Measurements from ENCODE around the gene VPS9D1. TPM values are rescaled to one million over a fixed set of nuclear protein-coding genes. Genes with fewer than 3 reads are reported as not detected.

Gene VPS9D1
- polyA plus RNA-seq, 1 donor: 13.4 TPM

DNA sequence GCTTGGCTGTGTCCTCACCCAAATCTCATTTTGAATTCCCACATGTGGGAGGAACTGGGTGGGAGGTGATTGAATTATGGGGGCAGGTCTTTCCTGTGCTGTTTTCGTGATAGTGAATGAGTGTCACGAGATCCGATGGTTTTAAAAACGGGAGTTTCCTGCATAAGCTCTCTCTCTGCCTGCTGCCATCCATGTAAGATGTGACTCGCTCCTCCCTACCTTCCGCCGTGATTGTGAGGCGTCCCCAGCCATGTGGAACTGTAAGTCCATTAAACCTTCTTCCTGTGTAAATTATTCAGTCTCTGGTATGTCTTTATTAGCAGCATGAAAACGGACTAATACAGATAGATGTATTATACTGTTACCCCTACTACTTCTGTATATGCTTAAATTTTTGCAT, 59.5 kb downstream of the VPS9D1 start:
- H3K27me3 ChIP-seq (ENCODE audit: control insufficient read depth, insufficient read depth, low read length): no peaks in the 10 kb centered on the region
- no peak overlapping the region for H3K4me3 ChIP-seq (ENCODE audit: low read length)
- DNase-seq: no peak
- peaks cover 37% of the 10 kb centered on the region for H3K36me3 ChIP-seq (ENCODE audit: control insufficient read depth, insufficient read depth, low read length)
- no CpG with 5 or more reads among the region's 9 CpGs for WGBS (ENCODE audit: insufficient coverage, low lambda C conversion rate)
- peaks cover 6% of the 10 kb centered on the region for H3K9me3 ChIP-seq (ENCODE audit: control insufficient read depth, low read depth, low read length)
- H3K4me1 ChIP-seq (ENCODE audit: control insufficient read depth, insufficient read depth, low read length): peaks cover 17% of the 10 kb centered on the region
- H3K27ac ChIP-seq (ENCODE audit: low read length): no peak overlapping the region

DNA sequence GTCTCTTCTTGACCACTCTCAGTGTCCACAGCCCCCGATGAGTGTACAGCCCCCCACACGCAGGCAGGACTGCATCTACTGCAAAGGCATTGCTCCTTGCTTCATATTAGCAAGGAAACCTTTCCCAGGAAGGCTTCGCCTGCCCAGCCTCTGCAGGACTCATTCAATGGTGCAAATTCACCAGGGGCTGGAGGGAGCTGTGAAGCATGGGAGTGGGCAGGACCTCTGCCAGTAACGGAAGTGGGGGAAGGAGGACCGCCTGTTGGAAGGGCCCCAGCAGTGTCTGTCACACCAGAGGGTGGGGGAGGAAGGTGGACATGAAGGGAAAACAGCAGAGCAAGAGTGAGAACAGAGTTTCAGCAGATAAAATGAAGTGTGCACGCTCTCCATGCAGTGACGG, 60.6 kb downstream of the VPS9D1 start:
- DNase-seq: no peak
- H3K4me3 ChIP-seq (ENCODE audit: low read length): no peak overlapping the region
- H3K9me3 ChIP-seq (ENCODE audit: control insufficient read depth, low read depth, low read length): peaks cover 2% of the 10 kb centered on the region
- WGBS (ENCODE audit: insufficient coverage, low lambda C conversion rate): no CpG with 5 or more reads among the region's 7 CpGs
- H3K27ac ChIP-seq (ENCODE audit: low read length): no peak overlapping the region
- peaks cover 17% of the 10 kb centered on the region for H3K4me1 ChIP-seq (ENCODE audit: control insufficient read depth, insufficient read depth, low read length)
- H3K27me3 ChIP-seq (ENCODE audit: control insufficient read depth, insufficient read depth, low read length): no peaks in the 10 kb centered on the region
- H3K36me3 ChIP-seq (ENCODE audit: control insufficient read depth, insufficient read depth, low read length): peaks cover 37% of the 10 kb centered on the region

DNA sequence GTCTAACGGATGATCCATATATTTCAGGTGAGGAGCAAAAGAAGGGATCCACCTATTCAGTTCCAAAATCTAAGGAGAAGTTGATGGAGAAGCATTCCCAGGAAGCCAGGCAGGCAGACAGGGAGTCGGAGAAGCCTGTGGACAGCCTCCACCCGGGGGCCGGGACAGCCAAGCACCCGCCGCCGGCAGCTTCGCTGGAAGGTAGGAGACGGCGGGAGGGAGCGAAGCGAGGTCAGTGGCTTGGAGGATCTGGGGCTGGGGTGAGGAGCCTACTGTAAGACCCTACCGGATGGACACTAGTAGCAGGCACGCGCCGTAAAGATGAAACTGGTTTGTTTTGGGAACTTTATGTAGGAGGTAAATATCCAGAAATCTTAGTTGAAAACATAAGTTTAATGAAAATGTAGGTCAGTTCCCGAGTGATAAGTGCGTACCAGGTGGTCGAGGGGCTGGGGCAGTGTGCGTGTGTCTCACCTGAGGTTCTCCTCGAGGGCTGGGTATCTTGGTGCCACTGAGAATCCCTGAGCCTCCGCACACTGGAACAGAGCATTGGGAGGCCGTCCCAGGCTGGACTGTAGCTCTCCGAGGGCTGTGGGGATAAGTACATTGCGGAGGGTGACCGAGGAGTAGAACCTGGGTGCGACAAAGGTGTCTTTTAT, 62.3 kb downstream of the VPS9D1 start:
- H3K4me1 ChIP-seq (ENCODE audit: control insufficient read depth, insufficient read depth, low read length): peaks cover 17% of the 10 kb centered on the region
- H3K4me3 ChIP-seq (ENCODE audit: low read length): peak overlapping the region; percentile 97
- DNase-seq: no peak
- WGBS (ENCODE audit: insufficient coverage, low lambda C conversion rate): 0% methylated on average over 3 of the region's 27 CpGs
- H3K36me3 ChIP-seq (ENCODE audit: control insufficient read depth, insufficient read depth, low read length): peaks cover 34% of the 10 kb centered on the region
- H3K27me3 ChIP-seq (ENCODE audit: control insufficient read depth, insufficient read depth, low read length): no peaks in the 10 kb centered on the region
- no peaks in the 10 kb centered on the region for H3K9me3 ChIP-seq (ENCODE audit: control insufficient read depth, low read depth, low read length)
- peak overlapping the region; percentile 62 for H3K27ac ChIP-seq (ENCODE audit: low read length)

DNA sequence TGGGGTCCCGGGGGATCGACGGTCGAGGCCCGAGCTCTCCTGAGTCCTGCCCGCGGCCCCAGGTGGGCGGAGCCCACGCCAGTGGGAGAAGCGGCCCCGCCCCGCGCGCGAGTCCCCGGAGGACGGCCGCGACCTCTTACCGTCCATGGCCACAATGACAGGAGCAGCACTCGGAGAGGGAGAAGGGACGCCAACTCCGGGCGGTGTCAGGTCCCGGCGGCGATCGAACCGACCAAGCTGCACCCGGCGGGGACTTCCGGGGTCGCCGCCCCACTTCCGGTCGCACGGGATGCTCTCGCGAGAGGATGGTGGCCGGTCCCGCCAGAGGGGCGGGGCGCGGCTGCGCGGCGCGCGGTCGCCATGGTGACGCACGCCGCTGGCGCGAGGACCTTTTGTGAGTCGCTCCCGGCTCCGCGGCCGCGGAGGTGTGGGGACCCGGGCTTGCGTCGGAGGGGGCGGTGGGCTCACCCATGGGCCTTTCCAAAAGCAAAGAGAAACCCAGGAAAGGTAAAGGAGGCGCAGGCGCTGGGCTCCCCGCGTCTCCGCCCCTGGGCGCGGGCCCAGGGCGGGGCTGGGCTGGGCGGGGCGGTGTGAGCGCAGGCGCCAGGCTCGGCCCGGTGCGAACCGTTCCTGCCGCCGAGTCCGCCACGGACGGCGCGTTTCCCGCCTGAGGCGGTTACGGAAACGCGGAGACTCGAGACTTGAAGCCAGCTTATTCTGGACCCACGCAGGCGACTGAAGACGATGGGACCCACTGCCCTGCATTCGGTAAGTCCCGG, 63.1 kb downstream of the VPS9D1 start, which contains the start of the genes CHMP1A and SPATA33:
CHMP1A (minus strand) TSS at position 267 of the 779 bp plus-strand sequence; CDS start at position 147, 120 bp downstream.
SPATA33 (plus strand) TSS at position 395 of the 779 bp plus-strand sequence; CDS start at position 471, 76 bp downstream.
- peak within 1 kb of the TSS; percentile 97 for H3K4me3 ChIP-seq (ENCODE audit: low read length)
- peaks cover 17% of the 10 kb centered on the region for H3K4me1 ChIP-seq (ENCODE audit: control insufficient read depth, insufficient read depth, low read length)
- H3K36me3 ChIP-seq (ENCODE audit: control insufficient read depth, insufficient read depth, low read length): peaks cover 29% of the 10 kb centered on the region
- WGBS (ENCODE audit: insufficient coverage, low lambda C conversion rate): no CpG with 5 or more reads among the region's 99 CpGs
- no peaks in the 10 kb centered on the region for H3K9me3 ChIP-seq (ENCODE audit: control insufficient read depth, low read depth, low read length)
- no peaks in the 10 kb centered on the region for H3K27me3 ChIP-seq (ENCODE audit: control insufficient read depth, insufficient read depth, low read length)
- peak; percentile 85 to 91 for DNase-seq
- H3K27ac ChIP-seq (ENCODE audit: low read length): peak within 1 kb of the TSS; percentile 62

Other genes starting within 250 kb of the VPS9D1 start
- 83.9 TPM for gene ANKRD11, start 230.3 kb downstream of the VPS9D1 start, polyA plus RNA-seq
- gene SPG7, start 212.5 kb downstream of the VPS9D1 start, polyA plus RNA-seq: 135 TPM
- gene RPL13, start 160.2 kb downstream of the VPS9D1 start, polyA plus RNA-seq: 3,996 TPM
- gene CPNE7, start 145.1 kb downstream of the VPS9D1 start, polyA plus RNA-seq: 11.7 TPM
- 165 TPM for gene DPEP1, start 107.3 kb downstream of the VPS9D1 start, polyA plus RNA-seq
- 77.1 TPM for gene CHMP1A, start 63.2 kb downstream of the VPS9D1 start, polyA plus RNA-seq
- gene SPATA33, start 63.1 kb downstream of the VPS9D1 start, polyA plus RNA-seq: 11.0 TPM
- gene CDK10, start 34.2 kb downstream of the VPS9D1 start, polyA plus RNA-seq: 165 TPM
- 18.7 TPM for gene SPATA2L, start 19.2 kb downstream of the VPS9D1 start, polyA plus RNA-seq
- 35.7 TPM for gene ZNF276, start 639 bp upstream of the VPS9D1 start, polyA plus RNA-seq
- 23.3 TPM for gene FANCA, start 95.7 kb upstream of the VPS9D1 start, polyA plus RNA-seq
- gene SPIRE2, start 107.6 kb upstream of the VPS9D1 start, polyA plus RNA-seq: 55.2 TPM
- 129 TPM for gene TCF25, start 152.7 kb upstream of the VPS9D1 start, polyA plus RNA-seq
- gene MC1R, start 198.0 kb upstream of the VPS9D1 start, polyA plus RNA-seq: 9.4 TPM
- gene TUBB3, start 202.4 kb upstream of the VPS9D1 start, polyA plus RNA-seq: 60.9 TPM
- gene DEF8, start 227.9 kb upstream of the VPS9D1 start, polyA plus RNA-seq: 48.2 TPM

Data from large intestine (tissue), 3 donors.